ACC112 (cell line): ENCODE data around the gene FAM169A.
"Not testable (repeated sequence)": the region's sequence is repeated elsewhere in the genome, so short reads cannot be mapped to it uniquely, and the experiment has no call there.

Experiments used
- H2AFZ ChIP-seq: fragments of 200-600 bp; sonication (generic); one replicate; pipeline ENCODE4 v1.6.0; 2017; ENCODE audit warnings: antibody characterized with exemption, low read length; ENCODE audit not compliant: unreplicated experiment
- H3K27ac ChIP-seq: fragments of 200-600 bp; sonication (generic); 2 replicates; pipeline ENCODE4 v1.5.1; 2014; ENCODE audit warnings: low read depth, mild to moderate bottlenecking, antibody characterized with exemption, low read length, moderate library complexity
- H3K27me3 ChIP-seq: fragments of 200-600 bp; sonication (generic); 2 replicates; pipeline ENCODE4 v1.6.1; 2014; ENCODE audit warnings: mild to moderate bottlenecking, antibody characterized with exemption, low read length, moderate library complexity, mixed read lengths; ENCODE audit not compliant: insufficient read depth
- H3K36me3 ChIP-seq: fragments of 200-600 bp; sonication (generic); 2 replicates; pipeline ENCODE4 v1.6.1; 2016; ENCODE audit warnings: mild to moderate bottlenecking, antibody characterized with exemption, low read length, moderate library complexity, mixed read lengths; ENCODE audit not compliant: insufficient read depth
- H3K4me1 ChIP-seq: fragments of 200-600 bp; sonication (generic); one replicate; pipeline ENCODE4 v1.6.1; 2016; ENCODE audit warnings: low read length, mixed read lengths; ENCODE audit not compliant: insufficient read depth, unreplicated experiment, control insufficient read depth
- H3K4me3 ChIP-seq: fragments of 200-600 bp; sonication (generic); 2 replicates; pipeline ENCODE4 v1.5.1; 2014; ENCODE audit warnings: mild to moderate bottlenecking, low read depth, low read length
- H3K79me2 ChIP-seq: fragments of 200-600 bp; sonication (generic); one replicate; pipeline ENCODE4 v1.6.0; 2016; ENCODE audit warnings: low read length; ENCODE audit not compliant: control insufficient read depth, unreplicated experiment, insufficient read depth

Gene FAM169A

GRCh38 chr5:74798977-74799911, 66.9 kb downstream of the FAM169A start:
- H3K27ac ChIP-seq: no peak overlapping the region
- H3K4me3 ChIP-seq: no peak overlapping the region
- H3K36me3 ChIP-seq: no peaks in the 10 kb centered on the region
- H3K79me2 ChIP-seq: no peaks in the 10 kb centered on the region
- H2AFZ ChIP-seq: no peak overlapping the region
- H3K4me1 ChIP-seq: peaks cover 9% of the 10 kb centered on the region
- H3K27me3 ChIP-seq: no peaks in the 10 kb centered on the region

GRCh38 chr5:74791669-74792068, 74.5 kb downstream of the FAM169A start:
- not testable (repeated sequence) for H3K79me2 ChIP-seq, H3K4me3 ChIP-seq, H3K36me3 ChIP-seq, H3K4me1 ChIP-seq, H3K27ac ChIP-seq, H2AFZ ChIP-seq, H3K27me3 ChIP-seq

GRCh38 chr5:74787424-74787823, 78.8 kb downstream of the FAM169A start:
- Histone ChIP-seq H3K4me1 (no peaks in the 10 kb centered on the region), H3K27ac (no peak overlapping the region), H3K36me3 (no peaks in the 10 kb centered on the region), H3K27me3 (no peaks in the 10 kb centered on the region), H3K79me2 (no peaks in the 10 kb centered on the region), H2AFZ (no peak overlapping the region), H3K4me3 (no peak overlapping the region)

GRCh38 chr5:74786851-74787250, 79.3 kb downstream of the FAM169A start:
- no peaks in the 10 kb centered on the region for H3K36me3 ChIP-seq

GRCh38 chr5:74778609-74779008, 87.6 kb downstream of the FAM169A start:
- no peaks in the 10 kb centered on the region for H3K27me3 ChIP-seq
- H3K36me3 ChIP-seq: peaks cover 6% of the 10 kb centered on the region
- H3K27ac ChIP-seq: no peak overlapping the region
- H3K4me3 ChIP-seq: no peak overlapping the region
- no peak overlapping the region for H2AFZ ChIP-seq
- no peaks in the 10 kb centered on the region for H3K4me1 ChIP-seq
- no peaks in the 10 kb centered on the region for H3K79me2 ChIP-seq

More at GRCh38 chr5:74786851-74787250, 79.3 kb downstream of the FAM169A start:
- H3K4me3 ChIP-seq: no peak overlapping the region
- H3K27ac ChIP-seq: no peak overlapping the region
- no peak overlapping the region for H2AFZ ChIP-seq
- no peaks in the 10 kb centered on the region for H3K4me1 ChIP-seq
- no peaks in the 10 kb centered on the region for H3K79me2 ChIP-seq
- no peaks in the 10 kb centered on the region for H3K27me3 ChIP-seq

GRCh38 chr5:74772359-74772758, 93.8 kb downstream of the FAM169A start:
- peaks cover 8% of the 10 kb centered on the region for H3K36me3 ChIP-seq

GRCh38 chr5:74767579-74767913, 98.6 kb downstream of the FAM169A start:
- H3K79me2 ChIP-seq: peaks cover 44% of the 10 kb centered on the region
- H3K27me3 ChIP-seq: no peaks in the 10 kb centered on the region
- peaks cover 36% of the 10 kb centered on the region for H3K4me1 ChIP-seq
- H3K36me3 ChIP-seq: peaks cover 2% of the 10 kb centered on the region
- H2AFZ ChIP-seq: peak overlapping the region; percentile 98
- peak overlapping the region; percentile 51 for H3K27ac ChIP-seq
- peak overlapping the region; percentile 93 for H3K4me3 ChIP-seq

More at GRCh38 chr5:74772359-74772758, 93.8 kb downstream of the FAM169A start:
- no peaks in the 10 kb centered on the region for H3K27me3 ChIP-seq
- H3K4me3 ChIP-seq: no peak overlapping the region
- H3K4me1 ChIP-seq: peaks cover 5% of the 10 kb centered on the region
- H3K27ac ChIP-seq: no peak overlapping the region
- H3K79me2 ChIP-seq: peaks cover 13% of the 10 kb centered on the region
- no peak overlapping the region for H2AFZ ChIP-seq

- Histone ChIP-seq H3K4me1 (peaks cover 41% of the 10 kb centered on the region), H2AFZ (peak within 1 kb of the TSS; percentile 98), H3K27ac (peak within 1 kb of the TSS; percentile 51), H3K4me3 (peak within 1 kb of the TSS; percentile 93), H3K27me3 (no peaks in the 10 kb centered on the region), H3K36me3 (no peaks in the 10 kb centered on the region; the same call in 1 of the 2 replicates), H3K79me2 (peaks cover 44% of the 10 kb centered on the region)
These were observed 99.2 kb downstream of the FAM169A start, which contains the start of the genes GFM2 and NSA2 for GRCh38 chr5:74766849-74767578. TSS of gene GFM2 (minus strand) at chr5:74767117. CDS start at chr5:74763742, 3,375 bp downstream. TSS of gene NSA2 (plus strand) at chr5:74767249. CDS start at chr5:74767361, 112 bp downstream.

GRCh38 chr5:74766418-74766848, 99.8 kb downstream of the FAM169A start:
- Histone ChIP-seq H3K27me3 (no peaks in the 10 kb centered on the region), H3K36me3 (no peaks in the 10 kb centered on the region; the same call in 1 of the 2 replicates), H3K79me2 (peaks cover 48% of the 10 kb centered on the region), H2AFZ (peak overlapping the region; percentile 91), H3K27ac (0 out of 2 replicates have a peak overlapping the region, but pooled peaks have one; percentile 8), H3K4me3 (peak overlapping the region; percentile 93), H3K4me1 (peaks cover 47% of the 10 kb centered on the region)

- Histone ChIP-seq H3K79me2 (peaks cover 48% of the 10 kb centered on the region), H3K4me1 (peaks cover 51% of the 10 kb centered on the region), H3K27me3 (no peaks in the 10 kb centered on the region), H2AFZ (no peak overlapping the region), H3K4me3 (peak overlapping the region; percentile 93), H3K36me3 (no peaks in the 10 kb centered on the region; the same call in 1 of the 2 replicates), H3K27ac (no peak overlapping the region)
These were observed 100.3 kb downstream of the FAM169A start for GRCh38 chr5:74765929-74766328.
